Measurements from ENCODE around the gene PLAA.

- TF ChIP-seq CTCF (IDR thresholded peaks at IDR 0.05) (no peak), POLR2A (IDR thresholded peaks at IDR 0.05) (no peak), POLR2AphosphoS5 (IDR thresholded peaks at IDR 0.05) (no peak)
These were observed 33.8 kb downstream of the PLAA start for GRCh38 chr9:26913138-26913668.

Measured in breast epithelium (tissue), 3 donors.